Measurements from ENCODE around the gene MAML3.

The MAML3 gene

GRCh38 chr4:139809757-139810140, 344.2 kb downstream of the MAML3 start:
- DNase-seq (ENCODE audit: low read depth): no peak

- no peak for DNase-seq (ENCODE audit: low read depth)
Observed at GRCh38 chr4:139808808-139809756, 344.9 kb downstream of the MAML3 start.

- no peak for DNase-seq (ENCODE audit: low read depth)
Observed at GRCh38 chr4:139808381-139808807, 345.6 kb downstream of the MAML3 start.

GRCh38 chr4:139807483-139807882, 346.5 kb downstream of the MAML3 start:
- DNase-seq (ENCODE audit: low read depth): no peak

- no peak for DNase-seq (ENCODE audit: low read depth)
Observed at GRCh38 chr4:139806929-139807328, 347.1 kb downstream of the MAML3 start.

- no peak for DNase-seq (ENCODE audit: low read depth)
Observed at GRCh38 chr4:139802931-139803330, 351.1 kb downstream of the MAML3 start.

GRCh38 chr4:139802488-139802887, 351.5 kb downstream of the MAML3 start:
- no peak for DNase-seq (ENCODE audit: low read depth)

- no peak for DNase-seq (ENCODE audit: low read depth)
Observed at GRCh38 chr4:139801895-139802294, 352.1 kb downstream of the MAML3 start.

GRCh38 chr4:139800082-139800481, 353.9 kb downstream of the MAML3 start:
- DNase-seq (ENCODE audit: low read depth): no peak

GRCh38 chr4:139799615-139800014, 354.4 kb downstream of the MAML3 start:
- DNase-seq (ENCODE audit: low read depth): no peak

- no peak for DNase-seq (ENCODE audit: low read depth)
Observed at GRCh38 chr4:139798456-139798855, 355.5 kb downstream of the MAML3 start.

- DNase-seq (ENCODE audit: low read depth): no peak
Observed at GRCh38 chr4:139797287-139797686, 356.7 kb downstream of the MAML3 start.

- DNase-seq (ENCODE audit: low read depth): no peak
Observed at GRCh38 chr4:139795527-139796314, 358.3 kb downstream of the MAML3 start.

GRCh38 chr4:139794158-139794954, 359.6 kb downstream of the MAML3 start:
- DNase-seq (ENCODE audit: low read depth): no peak

- no peak for DNase-seq (ENCODE audit: low read depth)
Observed at GRCh38 chr4:139791681-139792080, 362.3 kb downstream of the MAML3 start.

- DNase-seq (ENCODE audit: low read depth): no peak
Observed at GRCh38 chr4:139790291-139790690, 363.7 kb downstream of the MAML3 start.

- no peak for DNase-seq (ENCODE audit: low read depth)
Observed at GRCh38 chr4:139789096-139789654, 364.8 kb downstream of the MAML3 start.

GRCh38 chr4:139786494-139787354, 367.3 kb downstream of the MAML3 start:
- no peak for DNase-seq (ENCODE audit: low read depth)

- no peak for DNase-seq (ENCODE audit: low read depth)
Observed at GRCh38 chr4:139785356-139785755, 368.6 kb downstream of the MAML3 start.

- DNase-seq (ENCODE audit: low read depth): no peak
Observed at GRCh38 chr4:139783741-139784484, 370.1 kb downstream of the MAML3 start.
